Stimulated activated CD4-positive, alpha-beta T cell treated with anti-CD3 and anti-CD28 coated beads, Interleukin-1b, Interleukin-23, amount 100 ng/mL, for 1 hour (primary cell): ENCODE data around the gene NOTCH3.

Source experiments
- DNase-seq, 2 donors: peaks; one replicate each; pipeline ENCODE4 v3.0.0-alpha.2; 2020; ENCODE audit warnings: low read depth in 2 of 2

NOTCH3 gene

GRCh38 chr19:15161028-15161984 is 39.5 kb downstream of the NOTCH3 start:
- no peak for DNase-seq

- no peak for DNase-seq
Observed at GRCh38 chr19:15159251-15159650, 41.5 kb downstream of the NOTCH3 start.

GRCh38 chr19:15156391-15156790 is 44.4 kb downstream of the NOTCH3 start:
- DNase-seq = no peak

- DNase-seq = no peak
Observed at GRCh38 chr19:15155296-15155695, 45.5 kb downstream of the NOTCH3 start.

- DNase-seq = no peak
Observed at GRCh38 chr19:15154002-15154612, 46.7 kb downstream of the NOTCH3 start.

GRCh38 chr19:15149737-15150136 is 51.1 kb downstream of the NOTCH3 start:
- DNase-seq = no peak

- no peak for DNase-seq
Observed at GRCh38 chr19:15147090-15147489, 53.7 kb downstream of the NOTCH3 start.

GRCh38 chr19:15144046-15144646 is 56.6 kb downstream of the NOTCH3 start:
- no peak for DNase-seq

GRCh38 chr19:15142313-15142712 is 58.5 kb downstream of the NOTCH3 start:
- no peak for DNase-seq

GRCh38 chr19:15141143-15141542 is 59.7 kb downstream of the NOTCH3 start:
- no peak for DNase-seq

GRCh38 chr19:15138427-15138826 is 62.4 kb downstream of the NOTCH3 start:
- no peak for DNase-seq

GRCh38 chr19:15137777-15138176 is 63.0 kb downstream of the NOTCH3 start:
- DNase-seq = no peak

GRCh38 chr19:15136234-15136954 is 64.4 kb downstream of the NOTCH3 start:
- DNase-seq = no peak

- no peak for DNase-seq
Observed at GRCh38 chr19:15129856-15130585, 70.8 kb downstream of the NOTCH3 start.

- no peak for DNase-seq
Observed at GRCh38 chr19:15128162-15128770, 72.5 kb downstream of the NOTCH3 start.

GRCh38 chr19:15126131-15126910 is 74.5 kb downstream of the NOTCH3 start:
- DNase-seq = no peak

- peak; percentile 93 for DNase-seq
Observed at GRCh38 chr19:15125232-15126067, 75.3 kb downstream of the NOTCH3 start.

GRCh38 chr19:15124572-15125231 is 76.1 kb downstream of the NOTCH3 start:
- DNase-seq = no peak

- no peak for DNase-seq
Observed at GRCh38 chr19:15123900-15124299, 76.9 kb downstream of the NOTCH3 start.
